NCI-H526 (cell line): ENCODE data around the gene MITF.

Experiments used
- DNase-seq, 2 experiments: peaks; one replicate each; lab custom pipeline; 2025; lab: John Stamatoyannopoulos, UW

Gene MITF

DNA sequence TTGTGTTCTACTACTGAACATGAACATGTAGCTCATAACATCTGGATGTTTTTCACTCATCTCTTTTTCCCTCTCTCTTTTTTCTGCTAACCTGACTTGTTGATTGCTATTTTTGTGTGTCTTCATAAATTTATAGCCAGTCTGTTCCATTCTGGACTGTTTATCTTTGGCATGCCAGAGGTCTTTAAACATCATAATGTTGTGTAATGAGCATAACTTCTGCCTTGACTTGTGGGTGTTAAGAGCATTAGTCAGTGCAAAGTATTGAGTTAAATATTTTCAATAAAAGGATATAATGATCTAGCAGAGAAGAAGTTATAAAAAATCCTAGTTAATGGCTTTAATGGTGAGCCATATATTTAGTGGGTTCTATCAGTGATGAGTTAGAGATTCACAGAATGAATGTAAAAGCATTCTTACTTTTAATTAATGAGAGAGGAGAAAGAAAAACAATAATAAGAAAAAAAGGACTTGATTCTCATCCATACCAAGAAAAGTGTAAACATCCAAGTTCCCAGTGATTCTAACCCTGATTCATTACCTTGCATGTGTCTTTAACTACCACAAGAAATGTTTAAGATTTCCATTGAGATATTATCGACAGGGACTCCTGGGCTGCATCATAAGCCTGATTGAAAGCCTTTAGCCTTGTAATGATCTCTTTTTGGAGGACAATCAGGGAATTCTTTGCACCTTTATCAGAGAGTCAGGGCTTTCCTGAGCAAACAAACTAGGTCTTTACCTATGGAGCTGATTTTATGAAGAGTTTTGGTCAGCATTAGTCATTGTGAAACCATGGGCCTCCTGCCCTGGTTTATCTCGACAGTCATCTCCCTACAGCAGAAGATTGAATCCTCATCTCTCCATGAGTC is 22.9 kb downstream of the MITF start:
- DNase-seq = no peak

DNA sequence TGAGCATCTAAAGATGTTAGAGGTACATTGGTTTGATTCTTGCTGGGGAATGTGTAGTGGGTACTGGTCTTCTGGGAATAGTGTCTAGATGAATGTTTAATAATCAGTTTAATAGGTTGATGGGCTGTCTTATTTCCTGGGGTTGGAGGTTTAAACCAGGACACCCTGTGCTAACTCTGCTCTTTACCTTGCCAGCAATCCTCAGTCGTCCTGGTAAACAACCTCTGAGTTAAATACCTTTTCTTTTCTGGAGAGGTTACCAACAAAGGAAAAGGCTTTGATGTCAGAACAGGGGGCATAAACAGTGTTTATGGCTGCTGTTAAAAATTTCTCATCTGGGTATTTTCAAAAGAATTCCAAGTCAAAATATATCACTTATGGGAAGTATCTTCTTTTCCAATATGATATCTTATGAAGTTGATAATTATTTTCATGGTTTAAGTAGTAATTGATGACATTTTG is 23.5 kb downstream of the MITF start:
- no peak for DNase-seq

DNA sequence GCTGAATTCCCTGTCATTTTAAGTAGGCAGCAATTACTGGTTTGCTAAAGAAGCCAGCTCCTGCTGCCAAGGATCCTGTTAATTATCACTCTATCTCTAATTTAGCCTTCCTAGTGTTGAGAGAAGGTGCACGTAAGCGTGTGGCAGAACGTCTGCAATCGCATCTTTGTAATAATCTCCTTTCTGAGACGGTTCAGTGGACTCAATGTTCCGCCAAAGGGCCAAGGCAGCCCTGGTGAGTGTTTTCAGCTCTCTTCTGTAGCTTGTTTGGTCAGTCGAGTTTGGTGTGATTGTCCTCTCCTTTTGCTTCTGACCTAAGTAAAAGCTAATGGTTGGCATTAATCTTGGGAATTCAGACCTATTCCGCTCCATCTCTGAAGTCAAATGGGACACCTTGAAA is 24.2 kb downstream of the MITF start:
- DNase-seq = no peak

DNA sequence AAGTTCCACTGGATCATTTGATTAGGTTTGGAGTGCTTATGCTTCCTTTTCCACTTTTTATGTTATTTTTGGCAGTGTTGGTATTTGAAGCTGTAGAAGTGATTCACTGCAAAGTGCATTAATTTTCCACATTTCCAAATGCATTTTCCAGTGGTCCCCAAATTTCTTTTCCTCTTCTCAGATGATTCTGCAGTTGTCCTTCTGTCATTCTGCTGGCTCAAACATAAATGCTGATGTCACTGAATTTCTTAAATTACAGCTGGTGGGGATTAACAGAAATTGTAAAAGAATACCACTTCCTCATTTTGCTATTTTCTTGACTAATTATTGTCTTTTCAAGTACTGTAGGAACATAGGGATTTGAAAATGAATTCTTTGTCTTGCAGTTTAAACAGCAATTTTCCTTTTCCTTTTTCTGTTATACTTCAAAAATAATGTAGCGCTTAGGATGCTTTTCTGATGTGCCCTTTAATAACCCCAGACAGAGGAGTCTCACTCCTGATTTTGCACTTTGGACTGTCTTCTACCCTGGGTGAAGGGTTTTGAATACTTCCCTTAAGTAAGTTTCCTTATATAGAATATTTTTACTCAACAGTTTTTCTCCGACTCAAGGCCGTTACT is 25.0 kb downstream of the MITF start:
- no peak for DNase-seq

DNA sequence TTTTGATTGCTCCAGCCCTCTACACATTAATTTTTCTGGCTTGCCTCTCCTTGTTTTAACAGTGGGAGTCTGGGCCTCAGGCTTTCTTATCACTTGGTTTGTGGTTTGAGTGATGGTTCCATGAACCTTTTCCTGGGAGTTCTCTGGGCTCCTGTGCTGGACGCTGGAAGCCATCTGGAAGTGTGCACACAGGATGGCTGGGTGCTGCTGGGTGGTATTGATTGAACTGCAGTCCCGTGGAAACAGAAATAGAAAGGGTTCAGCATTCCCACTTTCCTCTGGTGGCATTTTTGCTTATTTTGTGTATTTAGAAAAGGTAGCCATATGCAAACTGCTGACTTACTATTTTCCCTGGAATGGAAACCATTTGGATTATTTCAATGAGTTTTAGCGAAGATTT is 25.6 kb downstream of the MITF start:
- no peak for DNase-seq

DNA sequence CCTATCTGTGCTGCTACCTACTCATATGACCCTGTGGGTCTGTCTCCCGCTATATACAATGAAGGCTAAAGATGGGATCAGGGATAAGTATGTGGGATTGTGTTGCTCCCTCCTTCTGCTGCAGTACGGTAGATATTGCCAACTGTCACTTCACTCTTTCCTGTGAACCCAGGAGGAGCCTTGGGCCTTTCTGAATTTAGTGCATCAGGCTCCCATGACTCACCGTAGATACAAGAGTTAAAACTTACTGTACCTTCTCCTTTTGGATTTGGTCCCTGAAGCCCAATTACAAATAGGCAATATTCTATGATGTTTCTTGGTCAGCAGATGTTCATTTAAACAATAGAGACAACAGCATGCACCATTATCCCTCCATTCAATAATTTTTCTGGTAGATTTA is 27.4 kb downstream of the MITF start:
- DNase-seq = no peak

DNA sequence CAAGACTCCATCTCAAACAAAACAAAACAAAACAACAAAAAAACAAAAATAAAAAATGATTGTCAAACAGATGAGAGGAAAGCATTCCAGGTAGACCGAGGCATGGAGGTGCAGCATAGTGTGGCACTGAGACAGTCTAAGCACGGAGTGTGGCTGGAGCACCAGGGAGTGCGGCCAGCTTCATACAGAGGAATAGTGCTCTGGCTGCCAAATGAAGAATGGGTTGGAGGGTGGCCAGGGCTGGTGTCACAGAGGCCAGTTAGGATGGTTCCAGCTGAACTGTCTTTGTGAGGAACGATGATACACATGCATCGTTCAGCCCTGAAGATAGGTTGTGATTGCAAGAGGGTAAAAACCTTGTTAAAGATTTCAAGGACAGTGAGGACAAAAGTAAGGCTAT is 28.3 kb downstream of the MITF start:
- no peak for DNase-seq

DNA sequence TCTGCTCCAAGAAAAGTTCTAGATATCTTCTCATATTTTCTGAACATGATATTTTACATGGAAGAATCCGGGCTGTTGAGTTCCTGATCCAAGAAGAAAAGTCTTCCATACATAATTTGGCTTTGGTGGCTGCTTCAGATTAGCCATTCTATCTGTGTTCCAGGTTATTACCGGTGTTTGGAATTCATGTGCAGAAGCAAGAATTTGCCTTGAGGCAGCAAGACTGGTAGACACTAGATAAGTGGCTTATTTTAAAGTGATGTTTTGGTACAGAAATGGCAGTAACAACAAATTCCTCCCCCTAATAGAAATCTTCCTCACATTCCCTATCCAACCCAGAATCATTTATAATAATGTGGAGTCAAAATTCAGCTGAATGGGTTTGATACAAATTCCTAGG is 29.2 kb downstream of the MITF start:
- no peak for DNase-seq

DNA sequence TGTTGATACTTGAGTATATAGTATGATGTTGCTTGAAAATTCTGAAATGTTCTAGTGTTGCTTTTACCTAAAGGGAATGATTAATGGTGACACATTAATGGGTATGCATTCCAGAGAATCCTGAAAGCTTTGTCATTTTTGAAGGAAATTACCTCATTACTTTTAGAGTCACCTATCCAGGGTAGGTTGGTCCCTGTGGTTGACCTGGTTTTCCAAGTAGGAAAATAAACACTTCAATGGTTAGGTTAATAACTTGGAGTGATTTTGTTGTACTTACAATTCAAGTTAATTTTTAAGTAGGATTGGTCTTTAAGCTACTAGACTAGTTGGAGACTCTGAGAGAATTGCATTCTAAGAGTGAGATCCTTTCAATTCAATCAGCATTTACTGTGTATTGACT is 31.0 kb downstream of the MITF start:
- DNase-seq = no peak

DNA sequence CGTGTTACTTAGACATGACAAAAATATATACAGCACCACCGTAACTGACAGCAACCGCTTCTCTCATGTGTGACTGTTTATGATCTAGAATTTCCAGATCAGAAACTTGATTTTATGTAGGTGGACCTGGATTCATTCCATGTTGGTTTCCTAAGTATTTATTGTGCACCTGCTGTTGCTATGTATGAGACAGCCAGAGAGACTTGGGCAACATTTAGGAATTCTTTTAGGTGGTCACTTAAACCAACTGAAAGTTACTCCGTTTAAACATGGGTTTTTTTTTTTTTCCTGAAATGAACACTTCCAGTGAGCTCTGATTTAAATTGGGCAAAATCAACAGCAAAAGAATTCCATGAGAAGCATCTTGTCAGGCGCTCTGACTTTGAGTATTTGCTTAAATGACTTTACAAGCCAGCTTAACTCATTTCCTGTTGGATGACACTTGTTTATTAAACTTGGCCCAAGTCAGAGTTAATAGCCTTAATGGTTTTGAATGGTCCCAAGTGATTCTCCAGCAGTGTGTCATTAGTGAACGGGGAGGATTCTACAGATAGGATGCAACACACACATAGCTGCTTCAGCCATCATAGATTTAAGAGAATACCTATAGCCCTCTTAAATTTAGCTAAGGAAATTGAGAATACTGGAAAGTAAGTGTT is 31.8 kb downstream of the MITF start:
- DNase-seq = no peak

DNA sequence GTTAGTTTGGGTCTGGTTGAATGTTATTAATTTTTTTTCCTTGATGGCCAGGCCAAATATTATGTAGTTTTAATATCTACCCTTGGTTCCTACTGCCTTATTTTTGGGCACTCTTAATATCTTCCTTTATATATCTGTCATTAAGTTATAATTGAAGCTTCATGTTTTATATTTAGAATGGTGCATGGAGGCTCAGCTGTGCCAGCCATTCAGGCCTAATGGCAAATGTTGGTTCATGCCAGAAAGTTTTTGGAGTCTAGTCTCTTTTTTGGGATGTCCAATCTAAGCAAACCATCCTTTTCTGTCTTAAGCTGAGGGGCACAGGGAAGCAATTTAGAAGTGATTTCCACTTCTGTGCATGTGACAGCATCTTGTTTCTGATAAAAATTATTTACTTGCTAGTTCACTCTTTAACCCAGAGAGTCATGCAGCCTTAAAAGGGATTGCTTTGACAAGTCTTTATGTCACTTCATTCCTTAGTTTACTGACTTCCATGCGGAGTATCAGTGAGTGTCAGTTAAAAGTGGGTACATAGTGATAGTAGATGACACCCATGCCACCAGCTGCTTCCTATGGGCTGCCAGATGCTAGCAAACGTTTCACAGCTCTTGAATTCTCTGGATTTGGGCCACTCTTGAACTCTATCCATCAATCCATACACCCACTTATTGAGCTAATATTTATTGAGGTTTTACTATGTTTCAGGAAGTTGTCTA is 33.0 kb downstream of the MITF start:
- DNase-seq = no peak

DNA sequence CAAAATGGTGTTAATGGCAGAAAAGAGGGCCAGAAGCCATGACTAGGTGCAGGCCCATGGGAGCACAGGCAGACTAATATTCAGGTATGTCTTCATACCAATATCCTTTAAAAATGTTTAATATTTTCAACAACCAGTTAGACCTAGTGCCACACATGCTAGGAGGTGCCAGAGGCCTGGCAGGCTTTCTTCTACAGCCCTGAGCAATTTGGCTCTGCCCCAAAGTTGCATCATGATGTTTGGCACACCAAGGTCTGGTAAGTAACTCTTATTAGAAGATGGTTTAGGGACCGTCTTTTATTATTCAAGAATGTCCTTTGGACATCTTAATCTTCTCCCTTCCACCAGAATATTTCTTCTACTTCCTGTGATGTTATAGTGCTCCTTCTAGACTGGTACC is 34.8 kb downstream of the MITF start:
- DNase-seq = no peak

DNA sequence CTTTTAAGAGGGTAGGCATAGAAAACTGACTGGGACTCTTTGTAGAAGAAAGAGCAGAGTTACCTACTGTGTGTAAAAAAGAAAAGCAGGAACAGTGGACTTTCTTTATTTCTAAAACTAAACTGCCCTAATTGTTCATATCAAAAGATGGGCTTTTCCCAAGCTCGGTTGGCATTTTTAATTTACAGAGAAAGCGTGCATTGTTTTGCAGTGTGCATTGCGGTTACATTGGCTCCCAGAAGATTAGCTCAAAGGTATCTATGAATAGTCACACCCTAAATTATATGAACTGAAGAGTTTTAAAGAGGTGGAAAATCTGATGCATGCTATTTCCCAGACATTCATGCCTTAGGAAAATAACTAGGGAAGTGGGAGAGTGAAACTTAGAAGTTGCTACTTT is 36.5 kb downstream of the MITF start:
- DNase-seq = no peak

DNA sequence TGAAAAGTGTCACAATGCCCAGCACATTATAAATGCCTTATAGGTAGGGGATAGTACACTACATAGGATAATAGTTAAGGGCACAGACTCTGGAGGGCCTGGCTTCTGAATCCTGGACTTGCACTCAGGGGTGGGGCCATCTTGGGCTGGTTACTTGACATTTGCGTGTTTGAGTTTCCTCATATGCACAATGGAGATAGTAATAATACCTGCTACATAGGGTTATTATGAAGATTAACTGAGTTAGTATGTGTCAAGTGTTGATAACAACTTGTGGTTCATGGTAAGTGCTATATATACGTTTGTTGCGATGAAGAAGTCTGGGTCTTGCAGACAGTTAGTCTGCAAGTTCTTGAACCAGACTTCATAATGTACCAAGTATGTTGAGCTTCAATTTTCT is 37.0 kb downstream of the MITF start:
- no peak for DNase-seq

DNA sequence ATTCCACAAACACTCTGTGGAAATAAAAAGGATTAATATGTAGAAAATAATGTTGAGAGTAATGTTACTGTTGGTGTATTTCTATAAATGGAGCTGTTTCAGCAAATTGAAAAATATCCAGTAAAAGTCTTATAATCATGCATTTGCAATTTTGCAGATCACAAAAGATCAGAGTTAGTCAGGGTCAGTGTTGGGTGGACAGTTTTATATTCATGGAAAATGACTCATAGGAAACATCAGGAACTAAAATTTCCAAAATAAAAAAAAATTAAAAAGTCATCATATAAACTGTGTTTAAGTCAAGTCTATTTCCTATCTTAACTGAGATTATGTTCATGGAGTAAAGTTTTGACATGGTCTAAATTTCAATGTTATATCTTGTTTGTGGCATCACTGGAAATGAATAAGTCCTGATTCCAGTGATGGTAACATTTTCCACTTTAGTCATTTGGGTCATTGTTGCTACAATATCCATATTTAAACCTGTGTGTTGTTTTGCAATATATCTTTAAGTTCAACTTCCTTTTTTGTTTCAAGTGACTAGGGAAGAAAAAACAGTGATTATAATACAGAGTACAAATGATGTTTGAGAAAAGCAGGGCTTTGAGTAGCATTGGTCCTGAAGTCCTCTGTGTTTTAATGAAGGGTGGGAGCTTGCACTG is 37.8 kb downstream of the MITF start:
- no peak for DNase-seq

DNA sequence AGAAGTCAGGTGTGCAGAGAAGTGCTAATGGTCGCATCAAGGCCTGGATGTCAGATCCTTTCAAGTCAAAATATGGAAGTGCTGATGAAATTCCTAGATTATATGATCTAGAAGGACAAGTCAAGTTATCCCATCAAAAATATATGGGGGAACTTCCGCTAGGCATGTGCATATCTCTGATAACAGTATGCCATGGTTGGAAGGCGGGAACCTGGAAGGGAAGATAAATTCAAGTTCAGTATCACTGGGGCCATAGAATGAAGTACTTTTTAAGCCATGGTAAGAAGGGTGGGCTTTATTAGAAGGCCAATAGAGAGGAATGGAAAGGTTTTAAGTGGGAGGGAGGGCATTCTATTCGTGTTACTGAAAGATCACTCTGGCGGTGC is 38.3 kb downstream of the MITF start:
- DNase-seq = no peak

DNA sequence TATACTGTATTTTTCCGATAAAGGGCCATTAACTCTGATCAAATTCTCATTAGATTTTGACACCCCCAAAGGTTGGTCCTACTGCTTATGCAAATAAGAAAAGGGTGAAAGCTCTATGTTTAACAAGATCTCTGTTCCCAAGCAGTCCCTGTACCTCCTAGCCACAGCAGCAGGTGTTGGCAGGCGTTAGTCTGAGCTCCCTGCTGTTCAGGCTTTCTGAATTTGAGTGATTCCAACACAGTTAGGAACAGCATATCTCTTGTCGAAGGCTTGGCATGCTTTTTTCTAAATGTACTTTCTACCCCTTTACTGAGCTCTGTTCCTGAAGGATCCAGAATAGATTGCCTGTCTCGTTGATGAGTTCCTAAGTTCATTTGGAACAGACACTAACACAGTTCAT is 42.3 kb downstream of the MITF start:
- no peak for DNase-seq

DNA sequence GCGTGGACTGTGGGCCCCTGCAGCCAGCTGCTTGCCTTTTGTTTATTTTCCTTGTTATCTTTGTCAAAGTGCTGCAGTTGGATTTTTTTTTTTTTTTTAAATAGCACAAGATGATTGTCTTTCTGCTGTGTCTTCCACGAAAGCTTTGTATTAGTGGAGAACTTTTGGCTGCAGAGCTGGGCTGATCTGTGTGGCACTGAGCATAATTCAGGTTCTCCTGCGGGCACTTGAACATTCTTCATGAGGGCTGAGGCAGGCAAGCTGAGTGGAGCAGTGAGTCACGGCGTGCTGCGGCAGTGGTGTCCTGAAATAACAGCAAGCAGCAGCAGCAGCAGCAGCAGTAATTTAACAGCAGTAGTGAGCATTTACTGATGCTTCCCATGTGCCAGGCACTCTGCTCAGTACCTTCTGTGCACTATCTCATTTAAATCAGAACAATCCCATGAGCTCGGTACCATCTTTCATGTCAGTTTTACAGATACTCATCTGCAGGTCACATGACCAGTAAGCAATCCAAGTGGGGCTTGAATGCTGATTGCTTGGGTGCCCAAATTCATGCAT is 45.8 kb downstream of the MITF start:
- no peak for DNase-seq

DNA sequence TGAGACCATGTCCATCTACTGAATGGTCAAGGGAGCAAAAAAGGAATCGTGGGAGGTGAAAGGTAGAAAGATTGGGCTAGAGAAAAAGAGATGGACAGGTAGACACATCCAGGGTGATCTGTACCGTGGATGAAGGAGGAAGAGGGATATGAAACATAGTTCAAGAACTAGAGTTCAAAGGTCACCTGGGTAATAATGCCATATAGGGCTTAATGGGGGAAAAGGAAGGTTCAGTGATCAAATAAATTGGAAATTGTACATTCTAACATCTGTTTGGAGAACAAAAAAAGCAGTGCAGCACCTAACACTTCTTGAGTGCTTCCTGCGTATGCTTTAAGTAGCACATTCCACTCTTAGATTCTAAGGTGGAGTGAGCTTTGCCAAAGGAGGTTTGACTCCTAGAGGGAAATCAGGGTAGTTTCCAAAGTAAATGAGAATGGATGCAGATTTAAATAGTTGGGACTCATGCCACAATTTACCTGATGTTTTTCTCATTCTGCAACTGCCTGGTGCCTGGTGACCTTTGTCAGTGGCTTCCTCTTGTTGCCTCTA is 46.6 kb downstream of the MITF start:
- no peak for DNase-seq

DNA sequence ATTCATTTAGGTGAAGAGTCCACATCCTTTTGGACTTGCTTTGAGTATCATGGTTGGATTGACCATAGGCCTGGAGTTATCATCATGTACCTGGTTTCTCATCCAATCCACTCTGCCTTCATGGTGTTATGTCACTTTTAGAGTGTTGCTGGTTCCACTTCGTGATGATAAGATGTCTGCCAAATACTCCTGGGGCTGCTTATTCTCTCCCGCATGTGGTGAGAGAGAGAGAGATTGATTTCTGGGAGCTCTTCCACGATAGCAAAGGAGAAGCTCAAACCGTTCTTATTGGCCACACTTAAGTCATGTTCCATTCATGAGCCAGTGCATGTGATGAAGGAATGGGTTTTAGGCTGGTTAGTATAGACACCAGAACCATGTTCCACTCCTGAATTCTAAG is 47.6 kb downstream of the MITF start:
- no peak for DNase-seq

DNA sequence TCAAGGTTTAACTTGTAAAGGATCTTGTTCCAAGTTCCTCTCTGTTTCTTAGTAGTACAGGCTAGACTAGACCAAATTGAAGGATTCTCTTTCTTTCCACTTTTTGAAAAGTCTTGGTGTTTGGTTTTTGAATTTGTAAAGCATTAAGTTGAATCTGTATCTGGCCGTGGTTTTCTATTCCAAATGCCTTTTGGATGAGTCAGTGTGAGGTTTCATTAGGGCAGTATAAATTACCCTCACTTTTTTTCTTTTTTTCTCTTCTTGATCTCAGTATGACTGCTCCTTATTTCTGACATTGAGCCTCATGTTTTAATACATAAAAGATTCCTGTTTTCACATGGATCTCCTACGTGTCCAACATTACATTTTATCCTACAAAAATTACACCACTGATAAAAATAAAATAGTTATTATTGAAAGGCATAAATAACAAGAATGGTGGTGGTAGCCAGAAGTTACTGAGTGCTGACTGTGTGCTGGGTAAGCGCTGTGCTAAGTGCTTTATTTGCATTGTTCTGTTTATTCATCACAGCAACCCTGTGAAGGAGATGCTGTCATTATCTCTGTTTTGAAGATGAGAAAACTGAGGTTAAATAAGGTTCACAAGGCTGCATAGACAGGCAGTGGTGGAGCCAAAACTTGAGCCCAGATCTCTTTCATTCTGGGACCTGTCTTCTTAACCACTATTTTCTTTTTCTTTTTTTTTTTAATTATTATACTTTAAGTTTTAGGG is 48.3 kb downstream of the MITF start:
- no peak for DNase-seq
